Pancreas (tissue), 10 donors: Measurements from ENCODE around the gene TENM4. TPM values are rescaled to one million over a fixed set of nuclear protein-coding genes. Genes with fewer than 3 reads are reported as not detected.

Experiments
- ATAC-seq, 4 donors: fragments of 200-7000 bp; cut with Tn5 transposase; one replicate each; pipeline versions ENCODE4 v1.8.0 to v1.9.1; 2020; ENCODE audit warnings: mild to moderate bottlenecking in 4 of 4, moderate library complexity in 4 of 4
- DNase-seq, 6 donors: peaks; one replicate each; pipeline ENCODE4 v3.0.0-alpha.2; 2020
- FAIRE-seq: peaks from 2 replicates; lab custom pipeline; 2012; peaks lifted over from hg19 to GRCh38; lab: Jason Lieb, UNC
- H3K27ac ChIP-seq, 4 donors: fragments of 200-600 bp; sonication (generic); 1 replicate in 3 of 4; 2 replicates in 1 of 4; pipeline versions ENCODE4 v1.5.0 to v1.8.0; 2020
- H3K27me3 ChIP-seq, 4 donors: fragments of 200-600 bp; one replicate each; pipeline ENCODE4 v1.8.0; 2021
- H3K36me3 ChIP-seq, 3 donors: fragments of 200-600 bp; sonication (generic) in 1 of 3; one replicate each; pipeline versions ENCODE4 v1.5.0 to v1.8.0; 2020 to 2021
- H3K4me1 ChIP-seq, 3 donors: fragments of 200-600 bp; one replicate each; pipeline ENCODE4 v1.8.0; 2021
- H3K4me3 ChIP-seq, 4 donors: fragments of 200-600 bp; sonication (generic) in 2 of 4; one replicate each; pipeline versions ENCODE4 v1.5.0 to v1.8.0; 2020 to 2021
- H3K9me3 ChIP-seq, 4 donors: fragments of 200-600 bp; one replicate each; pipeline ENCODE4 v1.8.0; 2021
- WGBS, 2 donors: extraction: QIAGEN DNeasy Blood & Tissue Kit; methylation state at CpG; one replicate each; pipeline ENCODE4 v1.1.7; 2013; 5-methylcytosine and 5-hydroxymethylcytosine counted together
- intact Hi-C, 3 donors: fragments of 100-400 bp; cut with DNase I; formaldehyde crosslinking; loops; one replicate each; pipeline versions ENCODE4 v1.11.1 to v1.14.2; 2022
- polyA plus RNA-seq, 2 donors: library from polyadenylated mRNA; stranded (reverse); fragments of 200-250 nt; gene quantifications; one replicate each; pipeline ENCODE4 v1.2.3, GENCODE V29; 2013
- total RNA-seq, 6 donors: library from RNA; stranded (reverse); fragmentation: NEBNext Ultra II Directional in 4 of 6; extraction: Animal tissue kit (Norgen Biotek cat#: 25700) in 4 of 6; gene quantifications; one replicate each; pipeline versions ENCODE4 v1.2.1 to v1.2.4, GENCODE V29; 2021 to 2023
- TF ChIP-seq, protein P1 (sequence below), 4 donors: fragments of 200-600 bp; sonication (generic) in 3 of 4; IDR thresholded peaks; one replicate each; pipeline versions ENCODE4 v1.5.0 to v1.8.0; 2021; ENCODE audit warnings: antibody characterized with exemption in 4 of 4
- donor health status: healthy with polysubstance abuse.
- donor health status: DM: no; HTN: no; CAD: no; lungs with moderate emphysema.
- donor health status: DM: no; HTN: no; CAD: no.
- donor health status: control.
- donor health status: control.
- donor health status: Bipolar disorder and iron deficiency.
- donor health status: DM: yes; HTN: yes; CAD: no.
- donor health status: DM: no; HTN: no; CAD: no.
- donor health status: DM: no; HTN: no; CAD: no.
- donor health status: DM: yes; HTN: yes; CAD: no.

Gene TENM4
- total and polyA plus RNA-seq, 8 donors, result 0.37 to 6.8 (median 1.3) TPM

GRCh38 chr11:78834886-78835285 is 605.9 kb downstream of the TENM4 start:
- Histone ChIP-seq H3K4me3 (no peak overlapping the region), H3K27me3 (no peaks in the 10 kb centered on the region), H3K9me3 (no peaks in the 10 kb centered on the region), H3K4me1 (peaks cover 0 to 8% (median 0%) of the 10 kb centered on the region in 3 donors), H3K36me3 (no peaks in the 10 kb centered on the region), H3K27ac (no peak overlapping the region)
- ATAC-seq (no peak), FAIRE-seq (no peak), DNase-seq (no peak)
- TF ChIP-seq, protein P1, sequence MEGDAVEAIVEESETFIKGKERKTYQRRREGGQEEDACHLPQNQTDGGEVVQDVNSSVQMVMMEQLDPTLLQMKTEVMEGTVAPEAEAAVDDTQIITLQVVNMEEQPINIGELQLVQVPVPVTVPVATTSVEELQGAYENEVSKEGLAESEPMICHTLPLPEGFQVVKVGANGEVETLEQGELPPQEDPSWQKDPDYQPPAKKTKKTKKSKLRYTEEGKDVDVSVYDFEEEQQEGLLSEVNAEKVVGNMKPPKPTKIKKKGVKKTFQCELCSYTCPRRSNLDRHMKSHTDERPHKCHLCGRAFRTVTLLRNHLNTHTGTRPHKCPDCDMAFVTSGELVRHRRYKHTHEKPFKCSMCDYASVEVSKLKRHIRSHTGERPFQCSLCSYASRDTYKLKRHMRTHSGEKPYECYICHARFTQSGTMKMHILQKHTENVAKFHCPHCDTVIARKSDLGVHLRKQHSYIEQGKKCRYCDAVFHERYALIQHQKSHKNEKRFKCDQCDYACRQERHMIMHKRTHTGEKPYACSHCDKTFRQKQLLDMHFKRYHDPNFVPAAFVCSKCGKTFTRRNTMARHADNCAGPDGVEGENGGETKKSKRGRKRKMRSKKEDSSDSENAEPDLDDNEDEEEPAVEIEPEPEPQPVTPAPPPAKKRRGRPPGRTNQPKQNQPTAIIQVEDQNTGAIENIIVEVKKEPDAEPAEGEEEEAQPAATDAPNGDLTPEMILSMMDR (IDR thresholded peaks at IDR 0.05), result no peak
- intact Hi-C loops, result no loop called here
- WGBS, 2 donors, result 85 to 92% methylated on average over 4 of the region's 4 CpGs

DNA sequence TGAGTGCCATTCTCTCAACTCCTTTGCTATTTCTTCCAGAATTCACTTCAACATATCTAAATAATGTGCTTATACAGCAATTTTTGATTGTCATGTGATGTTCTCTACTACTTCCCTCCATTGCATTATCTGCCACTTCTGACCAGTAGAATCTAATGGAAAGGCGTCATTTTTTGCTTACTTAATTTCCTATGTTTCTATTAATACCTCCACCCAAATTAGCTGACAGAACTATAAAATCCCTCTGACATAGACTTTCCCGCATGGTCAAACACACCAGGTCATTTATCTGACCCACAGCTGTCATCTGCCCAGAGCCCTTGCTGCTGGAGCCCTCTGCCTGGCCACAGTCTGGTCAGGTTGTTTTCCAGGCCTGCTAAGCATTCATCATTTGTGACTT is 607.6 kb downstream of the TENM4 start:
- TF ChIP-seq, protein P1 (IDR thresholded peaks at IDR 0.05), result no peak
- DNase-seq, result no peak
- Histone ChIP-seq H3K4me3 (no peak overlapping the region), H3K9me3 (no peaks in the 10 kb centered on the region), H3K27ac (no peak overlapping the region), H3K27me3 (no peaks in the 10 kb centered on the region), H3K36me3 (no peaks in the 10 kb centered on the region), H3K4me1 (no peaks in the 10 kb centered on the region)
- intact Hi-C loops, result no loop called here
- no peak for FAIRE-seq
- peak in 3 of 4 donors; percentile 42 to 79 (median 76) for ATAC-seq
- 79 to 80% methylated on average over 2 of the region's 2 CpGs for WGBS, 2 donors

DNA sequence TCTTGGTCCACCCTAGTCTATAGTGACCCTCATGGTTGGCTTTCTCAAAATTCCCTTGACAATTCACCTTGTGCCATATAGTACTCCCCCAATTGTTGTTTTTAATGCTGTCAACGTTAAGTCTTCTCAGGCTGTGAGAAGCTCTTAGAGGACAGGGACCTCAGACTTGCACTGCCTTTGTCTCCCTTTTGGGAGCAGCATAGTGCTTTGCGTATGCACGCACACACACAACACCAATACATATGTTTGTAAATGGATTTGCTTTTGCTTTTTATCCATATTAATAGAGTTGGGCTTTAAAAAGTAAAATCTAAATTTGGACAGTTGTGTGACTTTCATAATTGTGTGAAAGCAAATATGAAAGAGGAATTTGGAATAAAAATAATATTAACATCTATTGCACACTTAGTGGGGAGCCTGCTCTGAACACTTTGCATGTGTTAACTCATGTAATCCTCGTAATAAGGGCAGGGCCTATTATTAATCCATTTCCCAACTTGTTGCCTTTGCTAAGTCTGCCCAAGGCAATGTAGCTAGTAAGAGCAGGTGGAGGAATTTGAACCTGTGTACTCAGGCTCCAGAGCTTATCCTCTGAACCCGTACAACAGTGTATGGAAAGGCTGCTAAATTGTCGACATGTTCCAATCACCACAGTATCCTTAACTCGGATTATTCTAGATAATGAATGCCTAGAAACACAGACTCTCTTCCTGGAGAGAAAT is 608.4 kb downstream of the TENM4 start:
- ATAC-seq, result no peak
- H3K27ac ChIP-seq, result no peak overlapping the region
- intact Hi-C loops, result no loop called here
- H3K4me1 ChIP-seq, result no peaks in the 10 kb centered on the region
- TF ChIP-seq, protein P1 (IDR thresholded peaks at IDR 0.05), result no peak
- no peak for DNase-seq
- FAIRE-seq, result no peak
- no peaks in the 10 kb centered on the region for H3K9me3 ChIP-seq
- WGBS, 2 donors, result 70 to 80% methylated on average over 7 of the region's 7 CpGs
- no peak overlapping the region for H3K4me3 ChIP-seq
- no peaks in the 10 kb centered on the region for H3K36me3 ChIP-seq
- no peaks in the 10 kb centered on the region for H3K27me3 ChIP-seq

- ATAC-seq, result no peak
- no peak overlapping the region for H3K4me3 ChIP-seq
- no peaks in the 10 kb centered on the region for H3K27me3 ChIP-seq
- intact Hi-C loops, result no loop called here
- FAIRE-seq, result no peak
- no peak for DNase-seq
- H3K4me1 ChIP-seq, result no peaks in the 10 kb centered on the region
- WGBS, 2 donors, result 84 to 87% methylated on average over 4 of the region's 4 CpGs
- TF ChIP-seq, protein P1 (IDR thresholded peaks at IDR 0.05), result no peak
- no peaks in the 10 kb centered on the region for H3K9me3 ChIP-seq
- no peaks in the 10 kb centered on the region for H3K36me3 ChIP-seq
- H3K27ac ChIP-seq, result no peak overlapping the region
Observed at GRCh38 chr11:78831571-78831970, 609.3 kb downstream of the TENM4 start.

GRCh38 chr11:78830277-78830819 is 610.5 kb downstream of the TENM4 start:
- DNase-seq, result no peak
- no peak for FAIRE-seq
- no peak for ATAC-seq
- H3K4me1 ChIP-seq, result no peaks in the 10 kb centered on the region
- intact Hi-C loops, result no loop called here
- no peaks in the 10 kb centered on the region for H3K36me3 ChIP-seq
- WGBS, 2 donors, result 87 to 90% methylated on average over 11 of the region's 11 CpGs
- H3K4me3 ChIP-seq, result no peak overlapping the region
- no peaks in the 10 kb centered on the region for H3K27me3 ChIP-seq
- H3K9me3 ChIP-seq, result no peaks in the 10 kb centered on the region
- TF ChIP-seq, protein P1 (IDR thresholded peaks at IDR 0.05), result no peak
- H3K27ac ChIP-seq, result no peak overlapping the region
